Erythroblast (primary cell): ENCODE results near the gene SSX2IP.

Experiments
- GATA1 ChIP-seq: IDR thresholded peaks from 2 replicates; pipeline ENCODE4 v1.6.1; 2011; ENCODE audit warnings: low read depth, mild to moderate bottlenecking, control low read depth, low read length, moderate library complexity
- POLR2A ChIP-seq: IDR thresholded peaks from 2 replicates; pipeline ENCODE4 v1.6.1; 2011; ENCODE audit warnings: mild to moderate bottlenecking, low read length

GRCh38 chr1:84705513-84705912 is 15.3 kb upstream of the SSX2IP start:
- TF ChIP-seq POLR2A (no peak), GATA1 (no peak)
